K562 (cell line): ENCODE measurements around the gene CDC25B. TPM values are rescaled to one million over a fixed set of nuclear protein-coding genes. Genes with fewer than 3 reads are reported as not detected.
A peak's percentile ranks its signal among the peaks of the same experiment; 100 is the strongest.

Source experiments
- ATAC-seq: fragments of 200-7000 bp; cut with Tn5 transposase; 3 replicates; pipeline ENCODE4 v1.9.1; 2020; ENCODE audit warnings: moderate library complexity
- BruUV-seq: library from RNA; stranded (reverse); fragments of 400-500 nt; replicated peaks from 2 replicates; lab custom pipeline; 2021; lab: Mats Ljungman, UMichigan
- CTCF ChIA-PET: fragments of 300-600 bp; formaldehyde crosslinking; extraction: SDS; loops from one replicate; lab custom pipeline; 2021; ENCODE audit warnings: low intra/inter-chr PET ratio; lab: Yijun Ruan, JAX
- POLR2A ChIA-PET: fragments of 300-600, 350-650 bp; sonication (Branson Sonifier 250); formaldehyde crosslinking; extraction: SDS; loops from one replicate; lab custom pipeline; 2021; ENCODE audit warnings: antibody characterized with exemption, inconsistent platforms; lab: Yijun Ruan, JAX
- DNase-seq, 4 experiments: peaks; one replicate each; pipeline versions ENCODE4 v3.0.0 to v3.0.0-alpha.2; 2011 to 2018; ENCODE audit warnings: low spot score in 3 of 4, mixed read lengths in 3 of 4; ENCODE audit errors: extremely low read depth in 1 of 4
- FAIRE-seq: peaks from 2 replicates; lab custom pipeline; 2011; peaks lifted over from hg19 to GRCh38; lab: Jason Lieb, UNC
- H2AFZ ChIP-seq: 2 replicates; pipeline ENCODE4 v1.6.0; 2011; ENCODE audit warnings: low read depth, low read length, control low read depth, inconsistent platforms
- H3K27ac ChIP-seq: fragments of 200-600 bp; 3 replicates; pipeline ENCODE4 v1.8.0; 2011; ENCODE audit warnings: low read depth, mild to moderate bottlenecking, control low read depth, inconsistent platforms, low read length, moderate library complexity, mixed read lengths; ENCODE audit errors: extremely low read depth
- H3K27me3 ChIP-seq, 2 experiments: fragments of 300-600 bp in 1 of 2; 2 replicates in 1 of 2; 3 replicates in 1 of 2; pipeline versions ENCODE4 v1.6.0 to v1.8.0; 2011; ENCODE audit warnings: inconsistent platforms in 2 of 2, low read length in 2 of 2, mild to moderate bottlenecking in 1 of 2, mixed read lengths in 1 of 2, moderate library complexity in 1 of 2; ENCODE audit not compliant: control insufficient read depth in 2 of 2, insufficient read depth in 2 of 2
- H3K36me3 ChIP-seq: fragments of 300-600 bp; 3 replicates; pipeline ENCODE4 v1.8.0; 2011; ENCODE audit warnings: mild to moderate bottlenecking, low read length, inconsistent platforms; ENCODE audit not compliant: control insufficient read depth, insufficient read depth
- H3K4me1 ChIP-seq, 2 experiments: fragments of 200-600 bp in 1 of 2; replicated peaks in 1 of 2; 2 replicates in 1 of 2; 3 replicates in 1 of 2; pipeline versions ENCODE4 v1.5.1 to v1.8.0; 2011; ENCODE audit warnings: inconsistent platforms in 2 of 2, low read length in 2 of 2, mild to moderate bottlenecking in 1 of 2, mixed read lengths in 1 of 2, moderate library complexity in 1 of 2; ENCODE audit not compliant: control insufficient read depth in 2 of 2, insufficient read depth in 2 of 2
- H3K4me2 ChIP-seq: 2 replicates; pipeline ENCODE4 v1.6.1; 2011; ENCODE audit warnings: low read length, control low read depth, inconsistent platforms, mixed read lengths; ENCODE audit not compliant: insufficient read depth
- H3K4me3 ChIP-seq: fragments of 200-600 bp; sonication (generic), shearing (Covaris generic); 2 replicates; pipeline ENCODE4 v1.5.1; 2016; ENCODE audit warnings: control low read depth, inconsistent platforms
- H3K79me2 ChIP-seq: fragments of 200-600 bp; 3 replicates; pipeline ENCODE4 v1.8.0; 2011; ENCODE audit warnings: low read length, inconsistent platforms; ENCODE audit not compliant: control insufficient read depth, insufficient read depth
- H3K9ac ChIP-seq, 2 experiments: 2 replicates each; pipeline versions ENCODE4 v1.6.0 to v1.6.1; 2011; ENCODE audit warnings: low read depth in 2 of 2, low read length in 2 of 2, control low read depth in 1 of 2, inconsistent platforms in 1 of 2, mild to moderate bottlenecking in 1 of 2, mixed read lengths in 1 of 2; ENCODE audit not compliant: insufficient read depth in 1 of 2
- H3K9me1 ChIP-seq: one replicate; pipeline ENCODE4 v1.6.0; 2011; ENCODE audit warnings: inconsistent platforms, mild to moderate bottlenecking, low read length, moderate library complexity; ENCODE audit not compliant: control insufficient read depth, insufficient read depth
- H3K9me3 ChIP-seq: replicated peaks from 2 replicates; pipeline ENCODE4 v1.5.1; 2011; ENCODE audit warnings: low read depth, low read length, inconsistent platforms; ENCODE audit not compliant: control insufficient read depth, insufficient read depth
- H4K20me1 ChIP-seq: replicated peaks from 2 replicates; pipeline ENCODE4 v1.6.1; 2011; ENCODE audit warnings: low read length, inconsistent platforms, mixed read lengths; ENCODE audit not compliant: control insufficient read depth, insufficient read depth
- BRD4 ChIP-seq: fragments of 200-600 bp; sonication (generic); IDR thresholded peaks from 2 replicates; pipeline ENCODE4 v1.6.1; 2017; ENCODE audit warnings: inconsistent platforms
- FOXO4 ChIP-seq: fragments of 450-650 bp; formaldehyde crosslinking; IDR thresholded peaks from 2 replicates; pipeline ENCODE4 v1.4.0; 2020; ENCODE audit warnings: mild to moderate bottlenecking, moderate library complexity
- KLF6 ChIP-seq: fragments of 250-450 bp; sonication (Bioruptor Pico); IDR thresholded peaks from 2 replicates; pipeline ENCODE4 v1.4.0; 2020; ENCODE audit warnings: mild to moderate bottlenecking, moderate library complexity, borderline replicate concordance
- MNT ChIP-seq, 2 experiments: fragments of 450-650 bp; conservative IDR thresholded peaks; 2 replicates each; pipeline ENCODE4 v1.6.1; 2017; ENCODE audit warnings: mild to moderate bottlenecking in 2 of 2, moderate library complexity in 2 of 2
- RBM25 ChIP-seq: fragments of 200-400 bp; formaldehyde crosslinking; IDR thresholded peaks from 2 replicates; pipeline ENCODE4 v1.6.1; 2018; ENCODE audit warnings: low read length, low read depth, moderate library complexity; ENCODE audit not compliant: severe bottlenecking
- SIX5 ChIP-seq, 2 experiments: IDR thresholded peaks; 2 replicates each; pipeline ENCODE4 v1.6.1; 2011; ENCODE audit warnings: low read length in 2 of 2, borderline replicate concordance in 1 of 2, low read depth in 1 of 2, mild to moderate bottlenecking in 1 of 2, moderate library complexity in 1 of 2; ENCODE audit not compliant: insufficient read depth in 1 of 2
- ZFP91 ChIP-seq: sonication (generic); formaldehyde crosslinking; IDR thresholded peaks from 2 replicates; pipeline ENCODE4 v1.8.0; 2022; ENCODE audit warnings: mild to moderate bottlenecking, missing genetic modification reagents
- ZNF165 ChIP-seq: fragments of 250-450 bp; sonication (Bioruptor Pico); IDR thresholded peaks from 2 replicates; pipeline ENCODE4 v1.4.0; 2020; ENCODE audit warnings: borderline replicate concordance
- ZNF253 ChIP-seq: fragments of 250-450 bp; sonication (Bioruptor Pico); conservative IDR thresholded peaks from 2 replicates; pipeline ENCODE4 v1.6.1; 2021; ENCODE audit warnings: mild to moderate bottlenecking
- ZNF395 ChIP-seq: fragments of 200-800 bp; sonication (Bioruptor generic); IDR thresholded peaks from 2 replicates; pipeline ENCODE4 v1.6.1; 2017; ENCODE audit warnings: missing genetic modification characterization, missing compliant biosample characterization
- ZNF584 ChIP-seq: fragments of 200-800 bp; sonication (Bioruptor generic); IDR thresholded peaks from 2 replicates; pipeline ENCODE4 v1.6.1; 2016; ENCODE audit warnings: low read depth, mild to moderate bottlenecking, missing genetic modification characterization, missing compliant biosample characterization
- ZNF717 ChIP-seq: fragments of 250-450 bp; sonication (Bioruptor Pico); IDR thresholded peaks from 2 replicates; pipeline ENCODE4 v1.5.0; 2021
- ZSCAN32 ChIP-seq: fragments of 450-650 bp; formaldehyde crosslinking; IDR thresholded peaks from 2 replicates; pipeline ENCODE4 v1.4.0; 2020; ENCODE audit warnings: mild to moderate bottlenecking, moderate library complexity
- WGBS: fragments of 100-300 bp; shearing (Covaris generic); methylation state at CpG from one replicate; pipeline ENCODE4 v1.1.6; 2016; ENCODE audit warnings: low coverage, mixed read lengths; ENCODE audit not compliant: insufficient coverage; ENCODE audit errors: missing lambda C conversion rate; 5-methylcytosine and 5-hydroxymethylcytosine counted together
- in situ Hi-C: fragments of 300-500 bp; cut with MboI; formaldehyde crosslinking; loops from 4 replicates; pipeline ENCODE4 v1.15.0; 2018; ENCODE audit warnings: inconsistent platforms, mixed read lengths
- intact Hi-C: fragments of 100-400 bp; cut with micrococcal nuclease; formaldehyde crosslinking; loops from 2 replicates; pipeline ENCODE4 v1.14.2; 2022
- polyA plus RNA-seq, 8 experiments: library from polyadenylated mRNA; depleted of rRNA in 4 of 8; stranded (reverse) in 5 of 8; unstranded in 3 of 8; fragments of >200 nt; fragmentation: Nextera tagmentation in 2 of 8; fragmentation: Illumina TruSeq in 1 of 8; extraction: Ambion mirVana in 2 of 8; extraction: Trizol in 1 of 8; gene quantifications; 2 replicates each; pipeline versions ENCODE4 v1.2.1 to v1.2.3, GENCODE V29; 2011 to 2014; ENCODE audit warnings: inconsistent platforms in 1 of 8, missing spikeins in 1 of 8
- total RNA-seq, 7 experiments: library from RNA; depleted of rRNA in 6 of 7; stranded (reverse); fragments of >200 nt in 6 of 7; fragmentation: Illumina TruSeq in 2 of 7; extraction: Trizol in 2 of 7; gene quantifications; 2 replicates each; pipeline versions ENCODE4 v1.2.1 to v1.2.3, GENCODE V29; 2011 to 2021; ENCODE audit warnings: low replicate concordance in 1 of 7

The CDC25B gene
- total and polyA plus RNA-seq, 9 of the 15 experiments (the other 6 are each of a cell fraction or from before 2014, with no cell fraction given): 2.3 to 35.7 (median 9.5) TPM

- peak; percentile 70 for TF ChIP-seq RBM25
- TF ChIP-seq FOXO4 (CRISPR knock-in tag): no peak
These were observed 12.4 kb downstream of the CDC25B start (continued) for GRCh38 chr20:3808544-3808943.

- FAIRE-seq: no peak
- CTCF ChIA-PET: no interaction called here
- TF ChIP-seq SIX5 (IDR thresholded peaks at IDR 0.05; ENCODE audit: borderline replicate concordance in 1 of 2, insufficient read depth in 1 of 2, low read depth in 1 of 2, low read length in 2 of 2): no peak
- no peak for TF ChIP-seq ZSCAN32 (CRISPR knock-in tag)
- no peak for TF ChIP-seq ZNF395 (CRISPR knock-in tag)
- peak; percentile 40 to 59; a peak in 1 of 4 replicates for TF ChIP-seq MNT (conservative IDR thresholded peaks at IDR 0.05)
- TF ChIP-seq ZNF165 (CRISPR knock-in tag): no peak
- TF ChIP-seq BRD4: no peak
- TF ChIP-seq ZNF253 (CRISPR knock-in tag): no peak
- no peak for TF ChIP-seq ZNF717 (CRISPR knock-in tag)
- TF ChIP-seq ZNF584 (CRISPR knock-in tag): no peak
- TF ChIP-seq ZFP91 (CRISPR knock-in tag): no peak
- no peak for TF ChIP-seq KLF6 (CRISPR knock-in tag)
These were observed 15.6 kb downstream of the CDC25B start for GRCh38 chr20:3811467-3812258.

More at GRCh38 chr20:3811467-3812258, 15.6 kb downstream of the CDC25B start:
- POLR2A ChIA-PET: no interaction called here
- no TSS peak for BruUV-seq
- Histone ChIP-seq H3K9ac (peak overlapping the region in 1 of 2 experiments; percentile 70; a peak in 2 of 4 replicates), H3K36me3 (no peaks in the 10 kb centered on the region), H3K4me2 (peak overlapping the region; percentile 7; the same call in 1 of the 2 replicates), H3K27ac (no peak overlapping the region), H3K4me3 (no peak overlapping the region), H3K4me1 (peaks cover 6 to 12% of the 10 kb centered on the region in 2 experiments), H3K79me2 (no peaks in the 10 kb centered on the region), H3K9me1 (no peaks in the 10 kb centered on the region), H2AFZ (peak overlapping the region; percentile 81), H3K9me3 (no peaks in the 10 kb centered on the region), H3K27me3 (no peaks in the 10 kb centered on the region), H4K20me1 (no peaks in the 10 kb centered on the region)
- in situ Hi-C loops (no loop called here), intact Hi-C loops (no loop called here)
- ATAC-seq: peak; percentile 71
- peak in 3 of 4 experiments; percentile 34 to 46 (median 43) for DNase-seq
- 28% methylated on average over 18 of the region's 20 CpGs for WGBS
